Dermis lymphatic vessel endothelial cell (primary cell): ENCODE data around the gene VRK3. TPM values are rescaled to one million over a fixed set of nuclear protein-coding genes. Genes with fewer than 3 reads are reported as not detected.

Experiments used
- total RNA-seq: library from RNA; depleted of rRNA; stranded (reverse); fragments of >200 nt; gene quantifications from 2 replicates; pipeline ENCODE4 v1.2.1, GENCODE V29; 2014

Gene VRK3
- total RNA-seq: 15.3 and 16.3 TPM in 2 replicates

GRCh38 chr19:50025022-50025793 lies at the start of gene VRK3:
Gene VRK3, minus strand, starts transcription at chr19:50025372. Its CDS starts 9,210 bp downstream, at chr19:50016162.

GRCh38 chr19:50025794-50026549 lies 800 bp upstream of the VRK3 start, which contains the start of gene ZNF473:
Gene ZNF473, plus strand, starts transcription at chr19:50026005. Its CDS starts 5,078 bp downstream, at chr19:50031083.

GRCh38 chr19:49960980-49961379 lies 64.2 kb downstream of the VRK3 start, which contains the start of gene SIGLEC11:
Gene SIGLEC11, minus strand, starts transcription at chr19:49961172. Its CDS starts 91 bp downstream, at chr19:49961081.

GRCh38 chr19:49929121-49929610 lies 96.0 kb downstream of the VRK3 start, which contains the start of the genes ATF5 and NUP62:
Gene ATF5, plus strand, starts transcription at chr19:49929205. Its CDS starts 1,646 bp downstream, at chr19:49930851.
Gene NUP62, minus strand, starts transcription at chr19:49929504. Its CDS starts 19,697 bp downstream, at chr19:49909807.

Other genes starting within 250 kb of the VRK3 start
- 12.2 and 14.2 TPM in 2 replicates for gene FUZ, start 212.1 kb downstream of the VRK3 start, total RNA-seq
- gene MED25, start 207.1 kb downstream of the VRK3 start, total RNA-seq: 11.1 and 12.6 TPM in 2 replicates
- gene PTOV1, start 174.2 kb downstream of the VRK3 start, total RNA-seq: 43.1 and 44.1 TPM in 2 replicates
- 30.9 and 31.3 TPM in 2 replicates for gene PNKP, start 157.8 kb downstream of the VRK3 start, total RNA-seq
- gene AKT1S1, start 148.0 kb downstream of the VRK3 start, total RNA-seq: 5.9 and 6.8 TPM in 2 replicates
- gene TBC1D17, start 147.7 kb downstream of the VRK3 start, total RNA-seq: 5.2 and 7.2 TPM in 2 replicates
- 0.52 and 1.6 TPM in 2 replicates for gene IL4I1, start 128.5 kb downstream of the VRK3 start, total RNA-seq
- gene ATF5, start 96.2 kb downstream of the VRK3 start, total RNA-seq: 2.6 and 3.5 TPM in 2 replicates
- 16.6 and 17.8 TPM in 2 replicates for gene NUP62, start 95.9 kb downstream of the VRK3 start, total RNA-seq
- not detected in 2 replicates for gene SIGLEC11, start 64.2 kb downstream of the VRK3 start, total RNA-seq
- 3.4 and 6.5 TPM in 2 replicates for gene ZNF473, start 633 bp upstream of the VRK3 start, total RNA-seq
- not detected in 2 replicates for gene IZUMO2, start 137.9 kb upstream of the VRK3 start, total RNA-seq
- under 0.01 and 0.09 TPM in 2 replicates for gene MYH14, start 178.2 kb upstream of the VRK3 start, total RNA-seq